ENCODE data around the gene ITPKB.

- TF ChIP-seq CTCF (IDR thresholded peaks at IDR 0.05) (no peak), EZH2phosphoT487 (IDR thresholded peaks at IDR 0.05; ENCODE audit: borderline replicate concordance, low read depth) (no peak), POLR2AphosphoS5 (IDR thresholded peaks at IDR 0.05; ENCODE audit: low read depth, low read length) (no peak)
Measured at GRCh38 chr1:226625832-226626576, 113.1 kb downstream of the ITPKB start.
